Cardiac fibroblast (primary cell): ENCODE data around the gene SCN4B.
"Not testable (repeated sequence)": the region's sequence is repeated elsewhere in the genome, so short reads cannot be mapped to it uniquely, and the experiment has no call there.

Experiments used
- DNase-seq, 2 donors: peaks; one replicate each; pipeline versions ENCODE4 v3.0.0 to v3.0.0-alpha.2; 2010; ENCODE audit warnings: low read depth in 2 of 2
- H3K4me3 ChIP-seq, 2 donors: replicated peaks in 1 of 2; 1 replicate in 1 of 2; 2 replicates in 1 of 2; pipeline ENCODE4 v1.5.1; 2011; ENCODE audit warnings: low read depth in 2 of 2, low read length in 2 of 2, mild to moderate bottlenecking in 2 of 2, moderate library complexity in 1 of 2
- TF ChIP-seq, protein P1 (sequence below): IDR thresholded peaks from one replicate; pipeline ENCODE4 v1.5.1; 2011; ENCODE audit warnings: low read depth, mild to moderate bottlenecking, low read length, inconsistent platforms

Gene SCN4B

DNA sequence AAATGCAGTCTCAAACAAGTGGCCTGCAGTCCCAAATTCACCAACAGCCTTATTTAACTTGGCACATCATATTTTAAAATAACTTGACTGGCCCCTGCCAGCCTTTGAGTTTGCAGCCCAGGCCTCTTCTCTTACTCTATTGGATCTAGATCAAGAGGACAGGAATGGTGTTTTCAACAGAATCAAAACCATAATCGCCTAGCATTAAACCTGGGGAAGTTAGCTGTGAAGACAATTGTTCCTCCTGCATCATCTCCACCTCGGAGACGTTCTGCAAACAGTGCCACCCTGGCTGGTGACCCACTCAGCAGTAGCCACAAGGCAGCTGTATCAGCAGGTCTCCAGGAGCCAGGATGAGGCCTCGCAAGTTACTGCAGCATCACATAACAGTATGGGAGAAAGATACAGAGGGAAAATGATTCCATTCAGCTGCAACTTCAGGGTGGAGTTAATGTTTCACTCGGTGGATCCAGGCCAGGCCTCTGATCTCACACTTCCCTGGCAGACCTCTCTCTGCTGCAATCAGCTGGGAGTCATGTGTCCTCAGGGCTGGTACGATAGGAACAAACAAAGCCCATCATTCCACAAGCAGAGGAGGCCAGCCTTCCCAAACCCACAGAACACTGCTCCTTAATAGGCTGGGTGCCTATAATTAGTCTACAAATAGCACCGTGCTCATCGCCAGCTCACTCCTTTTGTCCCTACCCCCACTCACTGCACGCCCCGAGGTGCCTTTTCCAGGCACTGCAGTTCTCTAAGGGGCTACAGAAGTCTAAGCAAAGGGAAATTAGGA lies 42.4 kb upstream of the SCN4B start:
- DNase-seq: peak; percentile 64 to 77
- no peak overlapping the region for H3K4me3 ChIP-seq
- TF ChIP-seq, protein P1, sequence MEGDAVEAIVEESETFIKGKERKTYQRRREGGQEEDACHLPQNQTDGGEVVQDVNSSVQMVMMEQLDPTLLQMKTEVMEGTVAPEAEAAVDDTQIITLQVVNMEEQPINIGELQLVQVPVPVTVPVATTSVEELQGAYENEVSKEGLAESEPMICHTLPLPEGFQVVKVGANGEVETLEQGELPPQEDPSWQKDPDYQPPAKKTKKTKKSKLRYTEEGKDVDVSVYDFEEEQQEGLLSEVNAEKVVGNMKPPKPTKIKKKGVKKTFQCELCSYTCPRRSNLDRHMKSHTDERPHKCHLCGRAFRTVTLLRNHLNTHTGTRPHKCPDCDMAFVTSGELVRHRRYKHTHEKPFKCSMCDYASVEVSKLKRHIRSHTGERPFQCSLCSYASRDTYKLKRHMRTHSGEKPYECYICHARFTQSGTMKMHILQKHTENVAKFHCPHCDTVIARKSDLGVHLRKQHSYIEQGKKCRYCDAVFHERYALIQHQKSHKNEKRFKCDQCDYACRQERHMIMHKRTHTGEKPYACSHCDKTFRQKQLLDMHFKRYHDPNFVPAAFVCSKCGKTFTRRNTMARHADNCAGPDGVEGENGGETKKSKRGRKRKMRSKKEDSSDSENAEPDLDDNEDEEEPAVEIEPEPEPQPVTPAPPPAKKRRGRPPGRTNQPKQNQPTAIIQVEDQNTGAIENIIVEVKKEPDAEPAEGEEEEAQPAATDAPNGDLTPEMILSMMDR: no peak

DNA sequence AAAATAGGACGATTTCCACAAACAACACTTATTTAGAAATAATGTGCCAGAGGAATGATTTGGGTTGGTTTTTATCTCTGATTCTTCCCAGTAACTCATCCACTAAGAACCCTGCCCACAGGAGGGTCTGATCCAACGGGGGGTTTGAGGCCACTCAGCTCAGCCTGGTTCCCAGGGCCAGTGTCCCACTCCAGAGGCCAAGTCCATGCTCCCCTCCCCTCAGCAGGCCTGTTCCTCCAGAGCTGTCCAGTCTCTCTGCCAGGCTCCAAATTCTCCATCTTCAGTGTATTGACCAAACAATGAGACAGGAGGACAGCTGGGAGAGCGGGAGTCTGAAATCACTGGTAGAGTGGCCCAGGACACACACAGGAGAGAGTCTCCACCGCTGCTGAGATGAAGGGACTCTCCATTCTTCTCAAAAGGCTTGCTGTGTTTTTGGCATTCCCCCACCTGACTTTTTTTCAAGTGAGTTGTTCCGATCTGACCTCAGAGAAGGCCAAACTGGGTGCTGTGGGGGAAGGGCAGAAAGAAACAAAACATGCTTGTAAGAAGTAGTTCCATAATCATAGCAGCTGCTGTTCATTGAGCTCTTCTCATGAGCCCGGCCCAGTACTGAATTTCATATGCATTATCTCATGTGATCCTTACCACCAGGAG lies 41.4 kb upstream of the SCN4B start:
- TF ChIP-seq, protein P1: no peak
- no peak for DNase-seq
- H3K4me3 ChIP-seq: no peak overlapping the region

DNA sequence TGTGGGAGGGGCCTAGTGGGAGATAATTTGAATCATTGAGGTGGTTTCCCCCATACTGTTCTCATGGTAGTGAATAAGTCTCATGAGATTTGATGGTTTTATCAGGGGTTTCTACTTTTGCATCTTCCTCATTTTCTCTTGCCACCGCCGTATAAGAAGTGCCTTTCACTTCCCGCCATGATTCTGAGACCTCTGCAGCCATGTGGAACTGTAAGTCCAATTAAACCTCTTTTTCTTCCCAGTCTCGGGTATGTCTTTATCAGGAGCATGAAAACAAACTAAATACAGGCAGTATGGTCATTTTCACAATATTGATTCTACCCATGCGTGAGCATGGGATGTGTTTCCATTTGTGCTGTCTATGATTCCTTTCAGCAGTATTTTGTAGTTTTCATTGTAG lies 40.2 kb upstream of the SCN4B start:
- not testable (repeated sequence) for H3K4me3 ChIP-seq

DNA sequence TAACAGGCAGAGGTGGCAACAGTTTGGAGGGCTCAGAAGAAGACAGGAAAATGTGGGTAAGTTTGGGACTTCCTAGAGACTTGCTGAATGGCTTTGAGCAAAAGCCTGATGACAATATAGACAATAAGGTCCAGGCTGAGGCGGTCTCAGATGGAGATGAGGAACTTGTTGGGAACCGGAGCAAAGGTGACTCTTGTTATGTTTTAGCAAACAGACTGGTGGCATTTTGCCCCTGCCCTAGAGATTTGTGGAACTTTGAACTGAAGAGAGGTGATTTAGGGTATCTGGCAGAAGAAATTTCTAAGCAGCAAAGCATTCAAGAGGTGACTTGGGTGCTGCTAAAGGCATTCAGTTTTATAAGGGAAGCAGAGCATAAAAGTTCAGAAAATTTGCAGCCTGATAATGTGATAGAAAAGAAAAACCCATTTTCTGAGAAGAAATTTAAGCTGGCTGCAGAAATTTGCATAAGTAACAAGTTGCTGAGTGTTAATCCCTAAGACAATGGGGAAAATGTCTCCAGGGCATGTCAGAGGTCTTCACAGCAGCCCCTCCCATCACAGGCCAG lies 38.4 kb upstream of the SCN4B start:
- not testable (repeated sequence) for DNase-seq, H3K4me3 ChIP-seq

More for the DNA sequence above, 40.2 kb upstream of the SCN4B start:
- DNase-seq: not testable (repeated sequence)

DNA sequence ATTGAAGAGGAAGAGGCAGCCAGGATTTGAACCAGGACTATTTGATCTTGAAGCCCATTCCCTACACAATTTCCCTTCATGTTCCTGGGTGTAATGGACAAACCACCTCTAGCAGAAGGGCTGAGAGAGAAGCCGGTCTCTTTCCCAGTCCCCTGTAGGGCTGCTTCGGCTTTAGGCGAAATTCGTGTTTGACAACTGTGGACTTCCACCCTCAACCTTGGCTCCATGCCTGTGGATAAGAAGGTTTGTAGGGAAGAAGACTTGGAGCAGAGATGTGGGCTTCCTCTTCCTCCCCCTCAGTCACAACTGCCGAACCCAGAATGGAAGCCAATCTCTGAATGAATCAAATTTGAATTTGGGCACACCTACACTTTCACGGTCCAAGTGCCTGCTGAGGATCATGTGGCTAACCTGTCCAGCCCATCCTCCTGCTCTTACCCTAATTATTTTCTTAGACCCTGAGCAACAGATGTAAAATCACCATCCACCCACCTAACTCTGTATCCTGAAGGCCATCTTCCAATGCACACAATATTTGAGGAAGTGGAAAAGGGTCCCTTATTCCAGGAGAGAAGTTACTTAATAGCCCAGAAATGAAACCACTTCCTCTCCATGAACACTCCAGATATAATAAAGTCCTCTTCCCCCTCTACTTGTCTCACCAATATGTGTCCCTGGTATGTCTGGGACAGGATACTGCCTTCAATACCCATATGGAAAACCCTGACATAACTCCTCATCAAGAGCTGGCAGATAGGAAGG lies 33.9 kb upstream of the SCN4B start:
- H3K4me3 ChIP-seq: no peak overlapping the region
- no peak for DNase-seq
- TF ChIP-seq, protein P1: no peak

DNA sequence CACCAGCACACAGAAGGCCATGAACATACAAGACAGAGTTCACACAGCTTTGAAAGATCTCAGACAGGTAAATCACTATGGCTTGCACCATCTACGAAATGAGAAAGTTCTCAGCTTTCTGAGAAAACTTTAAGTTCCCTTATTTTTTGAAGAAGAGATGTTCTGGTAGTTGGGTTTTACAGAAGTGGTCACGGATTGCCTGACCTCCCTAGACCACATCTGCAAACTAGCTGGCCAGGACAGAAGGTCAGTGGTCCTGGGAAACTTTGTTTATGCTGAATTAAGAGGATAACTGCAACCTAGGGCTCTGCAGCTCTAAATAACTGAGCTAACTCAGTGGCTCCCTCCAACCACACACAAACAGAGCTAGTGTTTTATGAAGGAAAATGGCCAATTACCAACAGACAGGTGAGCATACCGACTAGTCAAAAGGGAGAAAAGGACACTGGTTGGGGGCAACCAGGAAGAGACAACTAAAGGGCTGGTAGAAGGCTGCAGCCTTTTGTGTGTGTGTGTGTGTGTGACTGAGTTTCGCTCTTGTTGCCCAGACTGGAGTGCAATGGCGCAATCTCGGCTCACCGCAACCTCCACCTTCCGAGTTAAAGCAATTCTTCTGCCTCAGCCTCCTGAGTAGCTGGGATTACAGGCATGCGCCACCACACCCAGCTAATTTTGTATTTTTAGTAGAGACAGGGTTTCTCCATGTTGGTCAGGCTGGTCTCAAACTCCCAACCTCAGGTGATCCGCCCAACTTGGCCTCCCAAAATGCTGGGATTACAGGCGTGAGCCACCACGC lies 32.4 kb upstream of the SCN4B start:
- TF ChIP-seq, protein P1: no peak
- DNase-seq: no peak
- no peak overlapping the region for H3K4me3 ChIP-seq

DNA sequence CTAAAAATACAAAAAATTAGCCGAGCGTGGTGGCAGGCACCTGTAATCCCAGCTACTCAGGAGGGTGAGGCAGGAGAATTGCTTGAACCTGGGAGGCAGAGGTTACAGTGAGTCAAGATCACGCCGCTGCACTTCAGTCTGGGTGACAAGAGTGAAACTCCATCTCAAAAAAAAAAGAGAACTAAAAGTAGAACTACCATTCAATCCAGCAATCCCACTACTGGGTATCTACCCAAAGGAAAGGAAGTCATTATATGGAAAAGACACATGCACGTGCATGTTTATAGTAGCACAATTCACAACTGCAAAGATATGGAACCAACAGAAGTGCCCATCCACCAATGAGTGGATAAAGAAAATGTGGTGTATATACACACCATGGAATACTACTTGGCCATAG lies 31.1 kb upstream of the SCN4B start:
- H3K4me3 ChIP-seq, DNase-seq: not testable (repeated sequence)
